Activated naive CD8-positive, alpha-beta T cell treated with anti-CD3 and anti-CD28 coated beads, Interleukin-2, amount 50 U/mL, for 16 hours (primary cell): ENCODE results near the gene SBF1.

ENCODE experiments used
- DNase-seq: peaks from one replicate; pipeline ENCODE4 v3.0.0-alpha.2; 2020; ENCODE audit warnings: low read depth, low spot score

SBF1 gene

DNA sequence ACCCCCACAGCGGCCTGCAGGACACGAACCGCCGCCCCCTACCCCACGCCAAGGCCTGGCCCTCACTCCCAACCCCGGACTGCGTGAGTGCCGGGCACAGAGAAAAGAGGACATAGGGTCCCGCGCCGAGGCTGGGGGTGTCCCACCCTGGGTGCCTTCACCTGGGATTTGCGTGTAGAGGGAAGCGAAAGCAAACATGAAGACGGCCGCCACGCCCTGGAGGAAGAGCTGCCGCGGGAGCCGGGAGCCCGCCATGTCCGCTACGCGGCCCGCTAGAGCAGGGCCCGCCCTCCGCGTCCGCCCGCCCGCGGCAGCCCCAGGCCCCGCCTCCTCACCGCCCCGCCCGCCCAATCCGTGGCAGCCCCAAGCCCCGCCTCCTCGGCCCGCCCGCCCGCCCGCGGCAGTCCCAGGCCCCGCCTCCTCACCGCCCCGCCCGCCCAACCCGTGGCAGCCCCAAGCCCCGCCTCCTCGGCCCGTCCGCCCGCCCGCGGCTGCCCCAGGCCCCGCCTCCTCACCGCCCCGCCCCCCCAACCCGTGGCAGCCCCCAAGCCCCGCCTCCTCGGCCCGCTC is 32.7 kb upstream of the SBF1 start, which contains the start of gene LMF2:
LMF2 (minus strand) TSS at position 282 of the 570 bp plus-strand sequence; CDS start at position 255, 27 bp downstream.
- peak; percentile 80 for DNase-seq

DNA sequence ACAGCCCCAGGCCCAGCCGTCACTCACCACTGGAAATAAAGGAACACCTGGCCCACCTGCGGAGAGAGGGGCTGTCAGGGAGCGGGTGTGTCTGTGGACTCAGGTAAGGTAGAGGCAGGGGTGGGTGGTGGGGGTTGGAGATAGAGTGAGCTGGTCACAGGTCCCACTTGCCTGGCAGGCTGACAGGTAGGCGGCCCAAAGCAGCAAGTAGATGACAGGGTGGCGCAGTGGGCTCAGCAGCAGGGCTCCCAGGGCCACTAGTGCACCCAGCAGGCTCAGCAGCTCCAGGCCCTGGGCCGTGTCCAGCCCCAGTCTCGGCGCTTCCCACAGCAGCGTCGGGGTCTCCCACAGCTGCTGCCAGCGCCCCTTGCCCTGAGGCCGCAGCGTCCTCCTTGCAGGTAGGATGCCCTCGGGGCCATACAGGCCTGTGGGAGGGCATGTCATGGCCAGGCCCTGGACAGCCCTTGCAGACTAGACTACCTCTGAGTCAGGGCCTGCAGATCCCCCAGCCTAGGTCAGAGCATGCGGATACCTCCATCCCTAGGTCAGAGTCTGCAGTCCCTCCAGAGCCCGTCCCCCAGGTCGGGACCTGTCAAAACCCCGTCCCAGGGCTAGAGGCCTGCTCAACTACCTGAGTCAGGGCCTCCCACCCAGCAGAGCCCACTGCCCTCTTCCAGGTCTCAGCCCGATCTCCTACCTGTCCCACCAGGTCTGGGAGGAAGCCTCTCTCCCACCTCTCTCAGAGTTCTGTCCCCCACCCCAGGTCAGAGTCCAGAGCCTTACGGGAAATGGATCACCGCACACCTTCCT is 32.0 kb upstream of the SBF1 start:
- no peak for DNase-seq

DNA sequence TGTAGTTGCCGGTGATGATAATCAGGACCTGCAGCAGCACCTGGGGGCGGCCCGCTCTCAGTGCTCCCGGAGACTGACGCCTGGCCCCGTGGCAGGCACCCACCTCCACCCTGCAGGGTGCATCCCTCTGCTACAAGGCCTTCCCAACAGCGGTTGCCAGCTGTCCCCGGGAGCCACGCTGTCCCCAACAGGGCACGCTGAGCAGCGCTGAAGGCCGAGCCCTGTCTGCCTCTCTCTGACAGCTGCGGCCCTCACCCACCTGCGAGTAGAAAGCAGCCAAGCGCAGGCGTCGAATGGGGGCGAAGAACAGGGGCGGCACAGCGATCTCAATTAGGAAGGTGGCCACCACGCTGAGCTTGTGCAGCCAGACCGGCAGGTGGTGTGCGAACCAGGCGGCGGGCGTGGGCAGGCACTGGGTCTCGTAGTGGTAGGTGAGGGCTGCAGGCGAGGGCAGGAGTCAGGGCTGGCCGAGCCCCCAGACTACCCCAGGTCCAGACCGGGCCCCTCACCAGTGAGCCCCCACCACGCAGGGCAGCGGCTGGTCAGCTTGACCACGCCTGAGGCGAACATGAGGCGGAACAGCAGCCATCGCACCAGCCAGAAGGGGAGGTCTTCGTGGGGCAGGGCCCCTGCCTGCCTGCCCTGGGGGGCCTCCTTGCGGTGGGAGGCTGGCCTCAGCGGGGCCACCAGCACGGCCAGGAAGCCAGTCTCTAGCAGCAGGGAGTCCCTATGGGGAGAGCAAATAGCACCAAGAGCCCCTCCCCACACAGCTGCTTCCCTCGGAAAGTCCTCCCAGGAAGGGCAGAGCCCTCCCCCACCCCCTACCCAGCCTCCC is 31.2 kb upstream of the SBF1 start:
- no peak for DNase-seq

DNA sequence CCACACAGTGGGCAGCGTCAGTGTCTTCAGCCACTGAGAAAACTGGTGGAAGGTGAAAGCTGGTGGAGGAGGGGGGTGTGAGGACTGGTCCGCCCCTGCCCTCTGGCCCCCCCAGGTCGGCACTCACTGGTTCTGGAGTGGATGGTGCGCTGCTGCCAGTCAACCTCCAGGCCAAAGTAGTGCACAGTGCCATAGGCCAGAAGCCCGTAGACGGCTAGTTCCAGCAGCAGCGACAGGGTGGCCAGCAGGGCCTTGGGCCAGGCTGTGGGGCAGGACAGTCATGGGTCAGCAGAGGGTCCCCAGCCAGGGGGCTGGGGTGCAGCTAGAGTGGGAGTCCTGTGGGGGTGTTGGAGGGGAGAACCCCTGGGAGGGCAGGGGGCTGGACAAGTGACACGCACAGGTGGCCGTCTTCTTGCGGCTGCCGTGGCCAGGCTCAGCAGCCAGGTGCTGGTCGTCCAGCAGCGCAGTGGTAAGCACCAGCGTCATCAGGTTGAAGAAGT is 30.5 kb upstream of the SBF1 start:
- DNase-seq: no peak

DNA sequence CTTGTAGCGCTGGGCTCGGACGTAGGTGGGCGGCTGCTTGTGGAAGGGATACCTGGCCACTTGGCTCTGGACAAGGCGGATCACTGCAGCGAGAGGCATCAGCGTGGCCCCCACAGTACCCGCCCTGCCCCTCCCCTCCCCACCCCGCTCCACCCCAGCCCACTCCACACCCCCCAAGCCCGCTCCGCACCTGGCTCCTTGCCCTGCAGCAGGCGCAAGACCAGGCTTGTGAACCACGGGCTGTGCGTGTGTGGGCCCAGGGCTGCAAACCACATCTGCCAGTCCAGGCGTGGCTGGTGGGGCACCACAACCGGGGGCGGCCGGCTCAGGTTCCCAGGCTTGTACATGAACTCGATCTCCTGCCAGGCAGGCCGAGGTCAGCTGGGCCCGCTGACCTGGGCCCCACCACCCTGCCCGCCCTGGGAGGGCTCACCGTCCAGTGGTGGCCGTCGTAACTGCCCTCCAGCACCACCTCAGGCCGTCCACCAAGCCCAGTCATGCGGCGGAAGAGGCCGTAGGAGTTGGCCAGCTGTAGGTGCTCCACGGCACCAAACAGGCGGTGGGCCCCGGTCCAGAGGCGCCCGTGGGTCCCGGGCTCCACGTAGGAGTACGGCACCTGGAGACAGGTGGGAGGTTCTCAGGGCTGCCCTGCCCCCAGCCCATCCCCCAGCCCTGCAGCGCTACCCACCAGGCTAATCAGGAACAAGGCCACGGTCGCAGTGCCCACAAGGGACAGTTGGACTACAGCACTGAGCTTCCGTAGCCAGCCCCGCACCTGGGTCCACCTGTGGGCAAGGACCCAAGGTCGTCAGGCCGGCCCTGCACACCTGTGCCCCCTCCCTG is 29.8 kb upstream of the SBF1 start:
- no peak for DNase-seq

DNA sequence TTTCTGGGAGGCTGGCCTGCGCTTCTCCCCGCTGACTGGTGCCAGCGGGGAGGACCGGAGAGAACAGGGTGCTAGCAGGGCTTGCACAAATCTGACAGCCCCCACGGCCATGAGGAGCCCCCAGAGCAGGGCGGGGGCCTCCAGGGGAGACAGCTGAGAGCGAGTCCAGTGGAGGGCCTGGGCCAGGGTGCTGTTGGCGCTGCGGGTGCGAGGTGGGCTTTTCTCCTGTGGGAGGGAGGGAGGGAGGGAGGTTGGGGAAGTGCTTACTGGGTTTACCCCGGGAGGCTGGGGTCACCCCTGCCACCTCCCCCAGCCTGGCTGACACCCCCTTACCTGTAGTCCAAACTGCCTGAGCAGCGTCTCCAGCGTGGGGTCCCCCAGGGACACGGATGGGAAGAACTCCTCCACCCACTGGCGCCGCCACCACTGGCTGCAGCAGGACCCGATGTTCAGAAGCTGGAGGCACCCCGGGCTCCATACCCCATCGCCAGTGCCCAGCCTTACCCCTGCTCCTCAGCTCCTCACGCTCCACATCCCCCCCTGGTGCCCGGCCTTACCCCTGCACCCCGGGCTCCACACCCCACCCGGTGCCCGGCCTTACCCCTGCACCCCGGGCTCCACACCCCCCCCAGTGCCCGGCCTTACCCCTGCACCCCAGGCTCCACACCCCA is 28.8 kb upstream of the SBF1 start:
- DNase-seq: no peak

DNA sequence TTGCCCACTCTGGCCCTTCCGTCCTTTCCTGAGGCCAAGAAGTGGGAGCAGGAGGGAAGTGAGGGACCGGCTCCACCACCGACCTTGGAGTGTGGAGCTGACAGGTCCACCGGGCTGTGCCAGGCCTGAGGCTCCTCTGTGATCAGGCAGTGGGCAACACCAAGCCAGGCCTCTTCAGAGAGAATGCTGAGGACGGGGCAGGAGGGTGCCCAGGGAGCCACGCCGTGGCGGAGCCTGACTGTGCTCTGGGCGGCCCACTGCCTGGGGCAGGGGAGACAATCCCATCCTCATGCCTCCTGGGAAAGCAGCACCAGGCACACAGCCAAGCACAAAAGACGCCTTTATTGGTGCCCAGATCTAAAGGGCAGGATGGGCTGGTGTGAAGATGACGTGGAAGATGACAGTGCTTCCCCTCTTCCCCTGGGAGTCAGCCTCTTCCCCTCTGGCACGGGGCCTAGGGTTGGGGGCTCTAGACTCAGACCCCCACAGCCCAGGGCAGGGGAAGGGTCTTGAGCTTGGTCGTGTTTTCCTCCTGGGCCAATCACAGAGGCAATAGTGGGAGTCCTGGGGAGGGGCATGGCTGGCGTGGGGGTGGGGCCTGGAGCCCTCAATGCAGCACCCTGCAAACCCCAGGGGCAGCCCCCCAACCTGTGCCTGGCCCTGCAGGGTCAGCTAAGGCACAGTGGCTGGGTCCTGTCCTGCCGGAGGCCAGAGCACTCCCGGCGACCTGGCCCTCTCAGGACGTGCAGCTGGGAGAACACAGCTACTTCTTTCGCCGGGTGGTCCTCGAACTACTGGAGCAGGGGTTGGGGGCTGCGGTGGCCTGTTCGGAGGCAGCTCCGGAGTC is 28.0 kb upstream of the SBF1 start:
- no peak for DNase-seq

DNA sequence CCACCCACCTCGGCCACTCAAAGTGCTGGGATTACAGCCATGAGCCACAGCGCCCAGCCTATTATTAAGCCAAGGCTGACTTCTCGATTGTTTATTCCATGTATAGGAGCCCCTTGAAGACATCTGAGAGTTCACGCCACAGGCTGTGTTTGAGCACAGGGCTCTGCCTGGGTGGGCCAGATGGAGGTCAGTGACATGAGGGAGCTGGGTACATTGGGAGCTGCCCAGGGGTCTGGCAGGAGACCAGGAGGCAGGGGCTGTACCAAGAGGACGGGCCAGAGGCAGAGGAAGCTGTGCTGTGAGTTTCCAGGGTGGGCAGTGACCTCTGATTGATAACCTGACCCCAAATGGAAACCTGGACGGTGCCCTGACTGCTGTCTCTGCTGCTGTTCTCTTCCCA is 27.3 kb upstream of the SBF1 start:
- DNase-seq: no peak

DNA sequence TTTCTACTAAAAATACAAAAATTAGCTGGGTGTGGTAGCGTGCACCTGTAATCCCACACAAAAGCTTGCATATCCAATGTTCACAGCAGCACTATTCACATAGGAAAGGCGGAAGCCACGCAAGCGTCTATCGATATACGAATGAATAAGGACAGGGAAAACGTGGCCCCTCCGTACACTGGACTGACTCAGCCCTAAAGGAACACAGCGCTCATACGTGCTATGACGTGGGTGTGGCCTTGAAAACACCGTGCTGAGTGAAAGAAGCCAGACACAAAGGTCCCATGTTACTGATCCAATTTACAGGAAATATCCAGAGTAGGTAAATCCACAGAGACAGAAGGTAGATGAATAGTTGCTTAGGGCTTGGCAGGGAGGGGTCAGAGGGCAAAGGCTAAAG is 25.6 kb upstream of the SBF1 start:
- no peak for DNase-seq

DNA sequence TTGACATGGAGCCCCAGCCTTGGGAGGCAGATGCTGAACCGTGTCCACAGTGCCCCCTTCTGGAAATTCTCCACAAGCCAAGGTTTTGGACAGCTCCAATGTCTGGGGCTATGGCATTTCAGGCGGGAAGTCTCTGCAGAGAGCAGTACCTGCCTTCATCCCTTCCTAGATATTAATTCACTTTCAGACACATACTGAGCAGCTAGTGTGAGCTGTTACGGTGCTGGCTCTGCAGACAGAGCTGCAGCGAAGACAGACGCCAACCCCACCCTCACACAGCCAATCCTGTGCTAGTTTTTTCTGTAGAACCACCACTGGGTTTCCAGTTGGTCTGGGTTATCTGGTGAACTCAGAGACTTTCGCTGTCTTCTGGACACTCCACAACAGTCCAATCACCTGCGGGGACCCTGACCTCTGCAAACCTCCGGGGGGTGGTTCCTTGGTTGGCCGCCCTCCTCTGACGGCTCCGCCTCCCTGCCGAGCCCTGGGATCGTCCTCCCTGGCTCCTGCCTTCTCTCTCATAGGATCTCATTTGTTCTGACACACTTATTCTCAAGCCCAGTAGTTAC is 23.6 kb upstream of the SBF1 start:
- DNase-seq: no peak

DNA sequence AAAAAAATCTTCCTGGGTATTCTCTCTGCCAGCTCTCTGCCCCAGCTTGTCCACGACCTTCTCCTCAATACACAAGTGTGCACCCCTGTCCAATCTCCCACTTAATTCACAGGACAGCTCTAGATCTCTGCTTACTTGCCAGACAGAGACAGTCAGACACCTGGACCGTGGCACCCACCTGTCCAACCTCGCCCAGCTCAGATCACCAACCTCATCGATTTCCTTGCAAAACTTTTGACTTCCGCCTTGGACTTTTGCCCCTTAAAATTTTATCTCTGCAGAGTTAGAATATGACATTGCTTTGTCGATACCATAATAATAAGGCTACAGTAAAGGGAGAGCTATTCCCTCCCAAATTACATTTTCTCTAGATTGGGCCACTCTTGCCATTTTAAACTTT is 22.3 kb upstream of the SBF1 start:
- DNase-seq: no peak

DNA sequence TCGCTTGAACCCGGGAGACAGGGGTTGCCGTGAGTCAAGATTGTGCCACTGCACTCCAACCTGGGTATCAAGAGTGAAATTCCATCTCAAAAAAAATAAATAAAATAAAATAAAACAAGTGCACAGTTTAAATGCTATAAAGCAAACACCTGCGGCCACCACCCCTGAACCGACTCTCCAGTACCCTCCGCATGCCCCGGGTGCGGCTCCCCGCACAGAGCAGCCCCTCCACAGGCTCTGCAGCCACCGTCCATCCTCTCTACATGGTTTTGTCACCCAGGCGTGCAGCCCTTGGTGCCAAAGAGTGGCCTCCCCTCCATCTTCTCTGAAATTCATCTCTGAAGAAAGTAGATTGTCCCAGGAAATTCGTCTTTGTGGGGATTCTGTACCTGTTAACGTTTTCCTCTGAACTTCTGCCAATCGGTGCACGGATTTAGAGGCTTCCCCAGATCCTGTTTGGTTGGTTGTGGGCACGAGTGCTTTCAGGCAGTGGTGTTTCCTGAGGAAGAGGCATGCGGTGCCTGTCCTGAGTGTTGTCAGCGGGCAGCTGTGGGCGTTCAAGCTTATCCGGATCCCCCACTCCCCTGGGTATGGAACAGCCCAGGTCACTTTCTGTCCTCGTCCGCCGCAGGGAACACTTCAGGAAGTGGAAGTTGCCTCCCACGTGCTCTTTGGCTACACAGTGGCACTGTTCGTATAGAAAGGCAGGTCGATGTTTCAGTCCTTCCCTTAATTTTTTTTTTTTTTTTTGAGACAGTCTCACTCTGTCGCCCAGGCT is 15.9 kb upstream of the SBF1 start:
- no peak for DNase-seq

DNA sequence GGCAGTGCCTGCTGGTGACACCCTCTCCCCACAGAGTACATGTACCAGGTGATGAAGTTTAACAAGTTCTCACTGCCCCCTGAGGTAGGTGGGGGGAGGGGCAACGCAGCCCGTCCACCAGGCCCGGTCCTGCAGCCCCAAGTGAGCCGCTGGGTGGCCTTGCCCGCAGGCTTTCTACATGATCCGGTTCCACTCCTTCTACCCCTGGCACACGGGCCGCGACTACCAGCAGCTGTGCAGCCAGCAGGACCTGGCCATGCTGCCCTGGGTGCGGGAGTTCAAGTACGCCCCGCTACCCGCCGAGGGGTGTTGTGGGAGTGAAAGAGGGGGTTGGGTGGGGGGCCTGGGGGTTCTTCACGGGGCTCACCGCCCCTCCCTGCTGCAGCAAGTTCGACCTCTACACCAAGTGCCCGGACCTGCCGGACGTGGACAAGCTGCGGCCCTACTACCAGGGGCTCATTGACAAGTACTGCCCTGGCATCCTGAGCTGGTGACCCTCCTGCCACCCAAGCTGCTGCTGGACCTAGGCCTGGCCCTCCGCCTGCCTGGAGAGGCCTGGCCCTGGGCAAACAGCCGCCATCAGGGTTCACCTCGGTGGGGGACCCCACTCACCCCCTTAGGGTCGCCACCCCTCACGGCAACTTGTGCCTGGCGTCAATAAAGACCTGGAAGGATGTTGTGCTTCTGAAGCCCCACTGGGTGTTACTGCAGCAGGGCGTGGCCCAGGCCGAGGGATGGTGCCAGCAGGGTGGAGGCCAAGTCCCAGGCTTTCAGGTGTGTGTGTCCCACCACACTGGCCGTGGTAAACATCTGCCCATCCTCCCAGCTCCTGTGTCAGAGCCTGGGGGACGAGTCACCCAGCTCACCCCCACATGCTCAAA is 14.8 kb upstream of the SBF1 start:
- no peak for DNase-seq

DNA sequence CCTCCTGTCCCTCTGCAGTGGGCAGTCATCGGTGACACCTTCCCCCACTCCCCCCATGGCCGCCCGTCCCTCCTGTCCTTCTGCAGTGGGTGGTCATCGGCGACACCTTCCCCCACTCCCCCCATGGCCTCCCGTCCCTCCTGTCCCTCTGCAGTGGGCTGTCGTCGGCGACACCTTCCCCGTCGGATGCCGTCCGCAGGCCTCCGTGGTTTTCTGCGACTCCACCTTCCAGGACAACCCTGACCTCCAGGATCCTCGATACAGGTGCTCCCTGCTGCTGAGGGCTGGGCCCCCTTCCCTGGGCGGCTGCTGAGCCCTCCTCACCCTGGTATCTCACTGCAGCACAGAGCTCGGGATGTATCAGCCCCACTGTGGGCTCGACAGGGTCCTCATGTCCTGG is 14.1 kb upstream of the SBF1 start:
- no peak for DNase-seq

DNA sequence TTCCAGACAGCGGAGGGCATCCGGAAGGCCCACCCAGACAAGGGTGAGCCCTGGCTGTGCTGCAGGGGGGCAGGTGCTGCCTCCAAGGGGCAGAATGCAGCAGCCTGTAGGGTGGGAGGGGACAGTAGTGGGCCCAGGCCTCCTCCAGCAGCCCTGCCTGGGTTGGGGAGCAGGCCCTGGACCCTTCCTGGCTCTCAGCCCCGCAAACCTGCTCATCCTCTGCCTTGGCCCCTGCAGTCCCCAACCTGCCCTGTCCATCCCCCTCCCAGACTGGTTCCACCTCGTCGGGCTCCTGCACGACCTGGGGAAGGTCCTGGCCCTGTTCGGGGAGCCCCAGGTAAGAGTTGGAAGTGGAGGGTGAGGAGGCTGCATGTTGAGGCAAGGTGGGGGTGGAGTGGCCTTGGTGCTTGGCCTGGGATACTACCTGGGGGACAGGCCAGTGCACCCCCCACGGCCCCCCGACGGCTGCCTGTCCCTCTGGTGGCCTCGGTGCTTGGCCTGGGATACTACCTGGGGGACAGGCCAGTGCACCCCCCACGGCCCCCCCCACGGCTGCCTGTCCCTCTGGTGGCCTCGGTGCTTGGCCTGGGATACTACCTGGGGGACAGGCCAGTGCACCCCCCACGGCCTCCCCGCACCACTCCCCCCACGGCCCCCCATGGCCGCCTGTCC is 13.3 kb upstream of the SBF1 start:
- no peak for DNase-seq

DNA sequence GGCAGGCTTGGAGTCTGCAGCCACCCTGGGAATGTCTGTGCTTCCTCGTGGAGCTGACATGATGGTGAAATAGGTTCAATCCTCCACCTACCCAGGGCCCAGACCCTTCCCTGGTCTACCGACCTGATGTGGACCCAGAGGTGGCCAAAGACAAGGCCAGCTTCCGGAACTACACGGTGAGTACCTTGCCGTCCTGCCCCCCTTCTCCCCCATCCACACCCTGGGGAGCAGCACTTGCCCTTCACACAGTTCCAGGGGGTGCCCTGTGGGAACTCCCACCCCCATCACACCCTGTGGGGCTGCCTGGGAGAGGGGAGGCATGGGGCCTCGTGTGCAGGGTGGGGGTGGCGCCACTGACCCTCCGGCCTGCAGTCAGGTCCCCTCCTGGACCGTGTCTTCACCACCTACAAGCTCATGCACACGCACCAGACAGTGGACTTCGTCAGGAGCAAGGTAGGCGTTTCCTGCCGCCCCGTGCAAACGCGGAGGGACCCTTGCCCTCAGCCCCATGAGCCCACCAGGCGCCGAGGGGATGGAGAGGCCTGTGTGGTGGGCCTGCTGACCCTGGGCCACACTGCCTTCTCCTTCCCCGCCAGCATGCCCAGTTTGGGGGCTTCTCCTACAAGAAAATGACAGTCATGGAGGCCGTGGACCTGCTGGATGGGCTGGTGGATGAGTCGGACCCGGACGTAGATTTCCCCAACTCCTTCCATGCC is 12.6 kb upstream of the SBF1 start:
- DNase-seq: no peak
